GM21390 (cell line): Measurements from ENCODE around the gene UQCRC1.

ENCODE experiments used
- ATAC-seq: cut with Tn5 transposase; IDR thresholded peaks from one replicate; pipeline ENCODE4 v1.9.1; 2021; ENCODE audit not compliant: unreplicated experiment

UQCRC1 gene

GRCh38 chr3:48575366-48575765 is 34.1 kb downstream of the UQCRC1 start:
- no peak for ATAC-seq

- ATAC-seq, result no peak
These were observed 35.4 kb downstream of the UQCRC1 start for GRCh38 chr3:48573973-48574585.

- ATAC-seq, result no peak
These were observed 36.9 kb downstream of the UQCRC1 start for GRCh38 chr3:48572517-48572916.

GRCh38 chr3:48571938-48572337 is 37.5 kb downstream of the UQCRC1 start:
- ATAC-seq, result no peak

- ATAC-seq, result no peak
These were observed 39.5 kb downstream of the UQCRC1 start for GRCh38 chr3:48569808-48570450.

DNA sequence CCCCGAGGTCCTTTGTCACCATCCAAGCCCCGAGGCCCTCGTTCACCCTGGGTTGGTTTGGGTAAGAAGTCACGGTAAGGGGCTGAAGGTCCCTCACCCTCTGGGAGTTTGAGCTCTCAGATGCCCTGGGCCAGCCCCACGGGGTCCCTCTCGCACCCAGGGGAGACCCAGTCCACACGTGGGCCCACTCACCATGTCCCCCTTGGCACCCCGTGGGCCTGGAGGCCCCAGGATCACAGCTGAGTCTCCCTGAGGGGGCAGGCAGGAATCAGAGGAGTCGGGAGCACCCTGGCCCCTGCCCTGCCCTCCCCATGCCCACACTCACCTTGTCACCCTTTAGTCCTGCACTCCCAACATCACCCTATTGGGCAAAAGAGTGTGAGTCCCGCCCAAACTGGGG is 40.0 kb downstream of the UQCRC1 start:
- ATAC-seq, result no peak

DNA sequence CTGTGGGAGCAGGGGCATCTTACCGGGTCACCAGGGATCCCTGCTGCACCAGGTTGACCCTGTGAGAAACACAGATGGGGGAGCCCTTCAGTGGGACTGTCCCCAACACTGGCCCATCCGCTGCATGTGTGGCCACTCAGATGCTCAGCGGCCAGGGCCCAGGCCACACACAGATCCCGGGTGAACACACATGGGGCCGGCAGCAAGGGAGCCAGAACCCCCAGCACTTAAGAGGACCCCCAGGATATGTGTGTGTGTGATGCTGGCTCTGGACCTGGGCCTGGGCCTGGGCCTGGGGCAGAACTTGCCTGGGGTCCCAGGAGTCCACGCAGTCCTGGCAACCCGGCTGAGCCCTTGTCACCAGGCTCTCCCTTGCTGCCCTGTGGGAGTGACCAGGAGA is 41.0 kb downstream of the UQCRC1 start:
- no peak for ATAC-seq

- no peak for ATAC-seq
These were observed 41.9 kb downstream of the UQCRC1 start for GRCh38 chr3:48567500-48567899.

DNA sequence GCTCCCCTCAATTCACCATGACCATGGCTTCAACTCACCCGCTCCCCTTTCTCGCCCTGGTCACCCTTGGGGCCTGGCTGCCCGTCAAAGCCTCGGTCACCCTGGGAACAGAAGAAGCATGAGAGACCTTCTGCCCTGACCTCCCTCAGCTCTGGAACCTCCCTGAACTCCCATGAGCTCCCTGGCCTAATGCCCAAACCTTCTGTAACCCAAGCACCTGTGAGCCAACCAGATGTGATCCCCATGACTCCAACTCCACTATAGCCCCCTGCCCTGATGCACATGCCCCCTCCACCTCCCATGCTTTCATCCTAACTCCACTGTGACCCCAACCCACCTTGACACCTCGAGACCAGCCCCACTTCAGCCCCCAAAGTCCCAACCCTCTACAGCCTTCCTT is 42.4 kb downstream of the UQCRC1 start:
- ATAC-seq, result no peak

GRCh38 chr3:48566401-48566760 is 43.1 kb downstream of the UQCRC1 start:
- ATAC-seq, result no peak

GRCh38 chr3:48565591-48566400 is 43.6 kb downstream of the UQCRC1 start:
- no peak for ATAC-seq

- no peak for ATAC-seq
These were observed 44.3 kb downstream of the UQCRC1 start for GRCh38 chr3:48565186-48565585.

GRCh38 chr3:48564667-48565066 is 44.8 kb downstream of the UQCRC1 start:
- ATAC-seq, result no peak

DNA sequence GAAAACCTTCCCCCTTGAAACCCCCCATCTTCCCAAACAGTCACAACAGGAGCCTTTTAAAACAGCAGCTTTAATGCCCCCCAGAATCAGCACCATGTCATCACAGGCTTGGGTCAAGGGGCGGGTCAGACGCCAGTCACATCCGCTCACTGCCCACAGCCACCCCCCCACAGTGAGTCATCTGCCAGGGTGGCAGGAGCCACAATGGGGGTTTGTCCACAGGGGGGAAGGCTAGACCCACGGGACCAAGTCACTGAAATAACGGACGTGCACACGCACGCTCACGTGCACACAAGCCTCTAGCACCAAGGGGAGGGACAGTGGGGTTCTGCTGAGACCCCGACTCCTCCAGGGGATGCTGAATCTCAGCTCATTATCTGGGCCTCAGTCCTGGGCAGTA is 45.4 kb downstream of the UQCRC1 start:
- ATAC-seq, result no peak

DNA sequence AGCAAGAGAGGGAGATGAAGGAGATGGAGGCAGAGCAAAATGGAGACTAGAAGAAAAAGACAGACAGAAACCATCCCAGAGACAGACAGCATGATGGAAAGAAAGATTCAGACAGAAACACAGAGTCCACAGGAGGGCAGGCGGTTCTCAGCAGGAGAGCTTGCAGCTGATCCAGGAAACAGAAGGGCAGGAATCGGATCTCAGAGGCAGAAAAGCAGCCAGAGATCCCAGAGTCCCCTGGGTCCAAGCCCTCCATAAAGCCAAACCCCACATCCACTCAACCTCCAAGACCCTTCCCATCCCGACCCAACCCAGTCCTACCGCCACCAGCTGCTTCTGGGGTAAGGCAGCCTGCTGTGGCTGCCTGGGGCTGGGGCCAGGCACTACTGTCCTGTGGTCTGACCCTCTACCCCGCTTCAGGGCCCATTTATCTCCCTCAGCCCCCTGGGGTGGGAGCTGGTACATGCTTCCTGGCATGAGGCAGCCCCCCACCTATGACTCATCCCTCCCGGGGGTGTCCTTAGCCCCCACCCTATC is 46.0 kb downstream of the UQCRC1 start, which contains the start of gene UCN2:
Gene UCN2, minus strand, starts transcription at position 400 of the 537 bp plus-strand sequence. CDS start 657 bp downstream, outside the sequence.
- ATAC-seq, result no peak

- ATAC-seq, result no peak
These were observed 46.9 kb downstream of the UQCRC1 start for GRCh38 chr3:48562367-48563095.

DNA sequence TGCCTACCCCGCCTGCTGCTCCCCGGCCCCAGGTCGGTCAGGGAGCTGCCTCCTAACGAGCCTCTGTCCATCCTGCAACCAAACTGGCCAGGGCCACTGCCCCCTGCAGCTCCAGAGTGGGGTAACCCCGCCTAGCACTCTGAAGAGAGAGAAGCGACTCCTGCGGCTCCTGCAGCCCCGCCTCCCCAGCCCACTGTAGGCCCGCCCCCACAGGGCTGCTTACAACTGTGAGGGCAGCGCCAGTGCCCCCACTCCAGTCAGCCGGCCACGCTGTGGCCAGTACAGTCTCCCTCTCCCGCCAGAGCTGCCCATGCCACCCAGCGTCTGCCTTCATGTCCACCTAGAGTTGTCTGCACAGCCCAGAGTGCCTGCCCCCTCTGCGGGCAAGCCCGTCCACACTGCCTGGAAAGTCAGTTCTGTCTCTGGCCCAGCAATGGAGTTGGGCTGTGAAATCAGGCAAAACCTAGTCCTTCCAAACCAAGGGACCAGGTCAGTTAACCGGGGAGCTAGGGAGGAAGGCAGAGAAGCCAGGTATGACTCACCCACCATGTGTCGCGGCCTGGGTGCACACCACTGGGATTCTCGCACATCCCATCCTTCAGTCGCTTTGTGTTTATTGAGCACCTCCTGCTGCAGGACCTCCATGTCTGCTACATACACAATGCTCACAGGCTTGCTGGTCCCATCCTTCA is 48.3 kb downstream of the UQCRC1 start:
- no peak for ATAC-seq

DNA sequence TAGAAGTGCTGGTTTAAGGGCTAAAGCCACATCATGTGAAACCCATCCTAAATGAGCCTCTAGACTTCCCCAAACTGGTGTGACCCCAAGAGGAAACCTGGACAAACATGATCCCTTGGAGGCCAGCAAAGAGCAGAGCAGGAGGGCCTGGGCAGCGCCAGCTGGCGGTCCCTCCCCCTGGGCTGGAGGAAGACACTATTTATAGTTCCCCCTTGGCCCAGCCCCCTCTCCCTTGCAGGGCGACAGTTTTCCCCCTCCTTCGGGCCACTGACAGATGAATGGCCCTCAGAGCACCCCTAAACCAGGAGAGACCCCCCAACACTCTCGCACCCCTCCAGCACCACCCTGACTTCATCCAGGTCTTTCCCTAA is 48.8 kb downstream of the UQCRC1 start:
- no peak for ATAC-seq

- ATAC-seq, result no peak
These were observed 50.8 kb downstream of the UQCRC1 start for GRCh38 chr3:48558493-48559134.
